ENCODE results near the gene MAS1L.

DNA sequence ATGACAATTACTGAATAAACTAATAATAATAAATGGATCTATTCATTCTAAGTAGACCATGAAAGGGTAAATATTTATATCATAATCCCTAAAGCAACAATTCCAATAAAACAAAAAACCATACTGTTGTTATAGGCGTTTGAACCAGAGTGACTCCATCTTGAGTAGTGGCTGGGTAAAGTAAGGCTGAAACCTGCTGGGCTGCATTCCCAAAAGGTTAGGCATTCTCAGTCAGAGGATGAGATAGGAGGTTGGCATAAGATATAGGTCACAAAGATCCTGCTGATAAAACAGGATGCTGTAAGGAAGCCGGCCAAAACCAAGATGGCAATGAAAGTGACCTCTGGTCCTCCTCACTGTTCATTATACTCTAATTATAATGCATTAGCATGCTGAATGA lies 22.5 kb downstream of the MAS1L start:
- TF ChIP-seq GATA2 (IDR thresholded peaks at IDR 0.05; ENCODE audit: low read depth, low read length) (no peak), GATA3 (IDR thresholded peaks at IDR 0.05; ENCODE audit: low read depth, low read length) (no peak)
